ENCODE measurements around the gene ACTN1. TPM values are rescaled to one million over a fixed set of nuclear protein-coding genes. Genes with fewer than 3 reads are reported as not detected.

The ACTN1 gene
- polyA plus RNA-seq, 1 of the 3 experiments (the other 2 are of a cell fraction): 319 TPM

DNA sequence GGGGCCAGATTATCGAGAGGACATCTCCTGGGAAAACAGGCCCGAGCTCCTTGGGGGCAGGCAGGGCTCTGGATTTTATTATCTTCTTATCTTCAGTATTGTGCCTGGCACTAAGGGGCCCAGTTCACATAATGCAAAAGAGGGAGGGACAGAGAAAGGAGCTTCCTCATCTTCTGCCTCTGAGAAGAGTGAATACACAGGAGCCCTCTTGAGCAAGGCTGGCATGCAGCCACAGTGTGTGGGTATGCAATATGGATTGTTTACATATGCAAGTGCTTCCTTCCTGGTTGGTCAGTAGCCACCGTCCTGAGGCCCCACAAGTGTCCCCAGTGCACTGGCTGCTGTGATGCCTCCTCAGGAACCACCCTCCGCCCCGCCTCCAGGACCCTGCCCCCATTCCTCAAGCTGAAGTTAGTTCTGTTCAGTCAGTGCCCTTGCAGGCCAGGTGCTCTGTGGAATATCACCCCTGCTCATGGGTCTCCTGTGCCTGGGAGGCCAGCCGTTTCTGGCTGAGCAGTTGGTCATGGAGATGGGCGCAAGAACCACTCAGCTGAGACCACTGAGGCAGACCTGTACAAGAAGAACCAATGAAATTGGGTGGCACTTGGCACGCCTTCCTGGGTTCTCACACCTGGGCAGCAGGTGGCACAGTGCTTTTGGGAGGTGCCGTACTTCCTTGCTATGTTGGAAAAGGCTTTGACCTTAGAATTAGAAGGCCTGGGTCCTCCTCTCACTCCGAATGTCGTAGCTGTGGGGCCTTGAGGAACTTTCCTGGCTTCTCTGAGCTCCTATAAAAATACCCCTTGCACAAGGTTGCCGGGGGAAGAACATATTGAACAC lies 35.1 kb upstream of the ACTN1 start (continued):
- TF ChIP-seq, protein P1, sequence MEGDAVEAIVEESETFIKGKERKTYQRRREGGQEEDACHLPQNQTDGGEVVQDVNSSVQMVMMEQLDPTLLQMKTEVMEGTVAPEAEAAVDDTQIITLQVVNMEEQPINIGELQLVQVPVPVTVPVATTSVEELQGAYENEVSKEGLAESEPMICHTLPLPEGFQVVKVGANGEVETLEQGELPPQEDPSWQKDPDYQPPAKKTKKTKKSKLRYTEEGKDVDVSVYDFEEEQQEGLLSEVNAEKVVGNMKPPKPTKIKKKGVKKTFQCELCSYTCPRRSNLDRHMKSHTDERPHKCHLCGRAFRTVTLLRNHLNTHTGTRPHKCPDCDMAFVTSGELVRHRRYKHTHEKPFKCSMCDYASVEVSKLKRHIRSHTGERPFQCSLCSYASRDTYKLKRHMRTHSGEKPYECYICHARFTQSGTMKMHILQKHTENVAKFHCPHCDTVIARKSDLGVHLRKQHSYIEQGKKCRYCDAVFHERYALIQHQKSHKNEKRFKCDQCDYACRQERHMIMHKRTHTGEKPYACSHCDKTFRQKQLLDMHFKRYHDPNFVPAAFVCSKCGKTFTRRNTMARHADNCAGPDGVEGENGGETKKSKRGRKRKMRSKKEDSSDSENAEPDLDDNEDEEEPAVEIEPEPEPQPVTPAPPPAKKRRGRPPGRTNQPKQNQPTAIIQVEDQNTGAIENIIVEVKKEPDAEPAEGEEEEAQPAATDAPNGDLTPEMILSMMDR (IDR thresholded peaks at IDR 0.05): no peak
- TF ChIP-seq FOSL2 (IDR thresholded peaks at IDR 0.05; ENCODE audit: borderline replicate concordance, low read depth) (no peak), GABPA (IDR thresholded peaks at IDR 0.05; ENCODE audit: low read depth) (no peak), NRF1 (IDR thresholded peaks at IDR 0.05; ENCODE audit: low read depth, low read length) (no peak), RXRA (IDR thresholded peaks at IDR 0.05; ENCODE audit: borderline replicate concordance, low read depth) (no peak), CHD2 (IDR thresholded peaks at IDR 0.05; ENCODE audit: low read length, partially characterized antibody) (peak; percentile 56), YY1 (IDR thresholded peaks at IDR 0.05; ENCODE audit: low read depth) (no peak), NFIC (IDR thresholded peaks at IDR 0.05; ENCODE audit: borderline replicate concordance) (peak; percentile 11; the same call in 1 of the 2 replicates), SIN3A (IDR thresholded peaks at IDR 0.05; ENCODE audit: borderline replicate concordance, low read depth, low read length) (no peak), RCOR1 (IDR thresholded peaks at IDR 0.05; ENCODE audit: low read length) (peak; percentile 84; the same call in 1 of the 2 replicates), TAF1 (IDR thresholded peaks at IDR 0.05; ENCODE audit: borderline replicate concordance, low read depth, low read length) (no peak), GATA2 (CRISPR knock-in tag; IDR thresholded peaks at IDR 0.05) (peak; percentile 83)

DNA sequence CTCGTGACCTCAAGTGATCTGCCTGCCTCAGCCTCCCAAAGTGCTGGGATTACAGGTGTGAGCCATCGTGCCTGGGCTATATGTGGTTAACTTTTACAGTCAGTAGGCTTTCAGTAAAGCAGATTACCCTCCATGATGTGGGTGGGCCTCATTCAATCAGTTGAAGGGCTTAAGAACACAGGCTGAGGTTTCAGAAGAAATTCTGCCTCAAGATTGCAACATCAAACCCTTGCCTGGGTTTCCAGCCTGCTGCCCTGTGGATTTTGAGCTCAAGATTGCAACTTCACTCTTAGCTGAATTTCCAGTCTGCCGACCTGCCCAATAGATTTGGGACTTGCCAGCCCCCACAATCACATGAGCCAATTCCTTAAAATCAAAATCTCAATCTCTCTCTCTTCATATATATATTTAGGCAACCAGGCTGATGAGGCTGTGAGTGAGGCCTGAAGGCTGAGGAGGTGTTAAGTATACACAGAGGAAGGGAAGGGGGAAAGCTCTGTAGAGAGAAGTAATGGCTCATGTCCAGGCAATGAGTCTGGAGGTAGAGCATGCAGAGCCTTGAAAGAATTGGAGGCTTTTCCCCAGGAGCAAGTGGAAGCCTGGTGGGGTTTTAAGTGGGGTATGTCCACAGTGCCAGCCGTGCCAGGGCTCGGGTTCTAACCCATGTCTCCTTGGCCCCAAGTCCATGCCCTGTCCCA lies 33.3 kb upstream of the ACTN1 start:
- CTCF ChIA-PET: interaction anchor here (0.6 to 1.7 kb wide), 3 partner anchors 15 to 101 kb away, joined by 3 to 5 read pairs (median 4); no protein-coding TSS in a partner anchor
- no peak overlapping the region for H3K27ac ChIP-seq (ENCODE audit: low read depth in 2 of 2, low read length in 1 of 2)

More for the DNA sequence above, 33.3 kb upstream of the ACTN1 start:
- Histone ChIP-seq H4K20me1 (ENCODE audit: insufficient read depth) (no peaks in the 10 kb centered on the region), H3K4me3 (ENCODE audit: low read depth in 2 of 2, low read length in 1 of 2) (no peak overlapping the region), H3K4me1 (ENCODE audit: control insufficient read depth in 1 of 2, insufficient read depth in 2 of 2, low read depth in 1 of 2, low read length in 1 of 2) (peaks cover 8 to 16% of the 10 kb centered on the region in 2 experiments; a peak in 2 of 4 replicates), H3K27me3 (ENCODE audit: insufficient read depth) (no peaks in the 10 kb centered on the region), H2AFZ (ENCODE audit: low read depth) (no peak overlapping the region), H3K9me3 (no peaks in the 10 kb centered on the region), H3K36me3 (replicated peaks in 1 of 2; ENCODE audit: control insufficient read depth in 1 of 2, insufficient read depth in 2 of 2, low read length in 1 of 2) (no peaks in the 10 kb centered on the region), H3F3A (replicated peaks; ENCODE audit: insufficient read depth) (peaks cover 8% of the 10 kb centered on the region), H3K79me2 (ENCODE audit: insufficient read depth) (no peaks in the 10 kb centered on the region), H3K4me2 (no peak overlapping the region), H3K9me2 (no peaks in the 10 kb centered on the region), H3K9ac (no peak overlapping the region)
- WGBS (ENCODE audit: low lambda C conversion rate): 94% methylated on average over 5 of the region's 5 CpGs
- TF ChIP-seq EZH2phosphoT487 (IDR thresholded peaks at IDR 0.05; ENCODE audit: borderline replicate concordance, low read depth) (no peak), TEAD4 (IDR thresholded peaks at IDR 0.05; ENCODE audit: borderline replicate concordance, insufficient read depth) (no peak), RXRA (IDR thresholded peaks at IDR 0.05; ENCODE audit: borderline replicate concordance, low read depth) (no peak), POLR2AphosphoS5 (IDR thresholded peaks at IDR 0.05; ENCODE audit: low read depth, low read length) (no peak), ELF1 (IDR thresholded peaks at IDR 0.05) (no peak), RCOR1 (IDR thresholded peaks at IDR 0.05; ENCODE audit: low read length) (no peak), GATA2 (CRISPR knock-in tag; IDR thresholded peaks at IDR 0.05) (no peak), FOXJ3 (CRISPR knock-in tag; IDR thresholded peaks at IDR 0.05) (no peak), MXI1 (IDR thresholded peaks at IDR 0.05; ENCODE audit: low read depth, low read length) (no peak)
- TF ChIP-seq, protein P2, sequence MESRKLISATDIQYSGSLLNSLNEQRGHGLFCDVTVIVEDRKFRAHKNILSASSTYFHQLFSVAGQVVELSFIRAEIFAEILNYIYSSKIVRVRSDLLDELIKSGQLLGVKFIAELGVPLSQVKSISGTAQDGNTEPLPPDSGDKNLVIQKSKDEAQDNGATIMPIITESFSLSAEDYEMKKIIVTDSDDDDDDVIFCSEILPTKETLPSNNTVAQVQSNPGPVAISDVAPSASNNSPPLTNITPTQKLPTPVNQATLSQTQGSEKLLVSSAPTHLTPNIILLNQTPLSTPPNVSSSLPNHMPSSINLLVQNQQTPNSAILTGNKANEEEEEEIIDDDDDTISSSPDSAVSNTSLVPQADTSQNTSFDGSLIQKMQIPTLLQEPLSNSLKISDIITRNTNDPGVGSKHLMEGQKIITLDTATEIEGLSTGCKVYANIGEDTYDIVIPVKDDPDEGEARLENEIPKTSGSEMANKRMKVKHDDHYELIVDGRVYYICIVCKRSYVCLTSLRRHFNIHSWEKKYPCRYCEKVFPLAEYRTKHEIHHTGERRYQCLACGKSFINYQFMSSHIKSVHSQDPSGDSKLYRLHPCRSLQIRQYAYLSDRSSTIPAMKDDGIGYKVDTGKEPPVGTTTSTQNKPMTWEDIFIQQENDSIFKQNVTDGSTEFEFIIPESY (IDR thresholded peaks at IDR 0.05; ENCODE audit: borderline replicate concordance, low read depth): no peak
- DNase-seq: no peak
- POLR2A ChIA-PET: no interaction called here
